Astrocyte of the cerebellum (primary cell): ENCODE data around the gene CASP8AP2.
"Not testable (repeated sequence)": the region's sequence is repeated elsewhere in the genome, so short reads cannot be mapped to it uniquely, and the experiment has no call there.

Experiments
- DNase-seq: peaks from one replicate; pipeline ENCODE4 v3.0.0-alpha.2; 2011; ENCODE audit warnings: low read depth
- H3K4me3 ChIP-seq: 2 replicates; pipeline ENCODE4 v1.5.1; 2011; ENCODE audit warnings: mild to moderate bottlenecking, low read depth, low read length, moderate library complexity
- CTCF ChIP-seq: IDR thresholded peaks from 2 replicates; pipeline ENCODE4 v1.5.1; 2012; ENCODE audit warnings: low read length, low read depth, moderate library complexity, mild to moderate bottlenecking; ENCODE audit errors: missing control alignments
- in situ Hi-C: cut with HindIII; loops from 2 replicates; pipeline ENCODE4 v1.10.0; 2017; ENCODE audit warnings: low sequenced_read_pairs

The CASP8AP2 gene

GRCh38 chr6:89799756-89800155 is 29.9 kb upstream of the CASP8AP2 start:
- TF ChIP-seq CTCF: no peak
- DNase-seq: no peak
- in situ Hi-C loops: no loop called here
- no peak overlapping the region for H3K4me3 ChIP-seq

GRCh38 chr6:89803271-89803670 is 26.4 kb upstream of the CASP8AP2 start:
- in situ Hi-C loops: no loop called here
- no peak overlapping the region for H3K4me3 ChIP-seq
- DNase-seq: no peak
- no peak for TF ChIP-seq CTCF

DNA sequence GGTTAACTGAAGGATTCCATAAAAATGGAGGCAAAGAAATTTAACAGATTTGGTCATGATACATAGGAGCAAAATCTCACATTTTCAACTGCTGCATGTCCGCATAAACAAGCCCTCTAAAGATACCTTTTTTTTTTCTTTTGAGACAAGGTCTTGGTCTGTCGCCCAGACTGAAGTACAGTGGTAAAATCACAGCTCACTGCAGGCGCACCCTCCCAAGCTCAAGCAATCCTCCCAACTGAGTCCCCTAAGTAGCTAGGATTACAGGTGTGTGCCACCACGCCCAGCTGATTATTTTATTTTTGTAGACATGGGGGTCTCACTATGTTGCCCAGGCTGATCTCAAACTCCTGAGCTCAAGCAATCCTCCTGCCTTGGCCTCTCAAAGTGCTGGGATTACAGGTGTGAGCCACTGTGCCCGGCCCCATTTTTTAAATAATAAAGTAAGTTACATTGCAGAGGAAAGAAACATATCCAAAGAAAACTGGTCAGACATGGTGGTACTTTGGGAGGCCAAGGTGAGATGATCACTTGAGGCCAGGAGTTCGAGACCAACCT is 23.8 kb upstream of the CASP8AP2 start:
- TF ChIP-seq CTCF: no peak
- H3K4me3 ChIP-seq: no peak overlapping the region
- no peak for DNase-seq
- in situ Hi-C loops: no loop called here

DNA sequence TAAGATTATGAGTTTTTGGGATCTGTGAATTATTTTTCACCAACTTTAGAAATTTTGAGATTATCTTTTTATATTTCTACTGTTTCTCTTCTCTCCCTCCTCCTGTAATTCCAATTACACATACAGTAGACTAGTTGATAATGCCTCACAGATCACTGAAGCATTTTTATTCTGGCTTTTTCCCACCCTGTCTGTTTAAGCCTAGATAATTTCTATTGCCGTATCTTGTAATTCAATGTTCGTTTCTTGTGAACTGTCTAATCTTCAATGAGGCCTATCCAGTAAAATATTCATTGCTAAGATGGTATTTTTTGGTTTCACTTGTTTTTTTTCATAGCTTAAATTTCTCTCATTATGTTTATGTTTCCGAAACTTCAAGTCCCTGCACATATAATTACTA is 22.1 kb upstream of the CASP8AP2 start:
- in situ Hi-C loops: no loop called here
- H3K4me3 ChIP-seq: no peak overlapping the region
- TF ChIP-seq CTCF: no peak
- no peak for DNase-seq

DNA sequence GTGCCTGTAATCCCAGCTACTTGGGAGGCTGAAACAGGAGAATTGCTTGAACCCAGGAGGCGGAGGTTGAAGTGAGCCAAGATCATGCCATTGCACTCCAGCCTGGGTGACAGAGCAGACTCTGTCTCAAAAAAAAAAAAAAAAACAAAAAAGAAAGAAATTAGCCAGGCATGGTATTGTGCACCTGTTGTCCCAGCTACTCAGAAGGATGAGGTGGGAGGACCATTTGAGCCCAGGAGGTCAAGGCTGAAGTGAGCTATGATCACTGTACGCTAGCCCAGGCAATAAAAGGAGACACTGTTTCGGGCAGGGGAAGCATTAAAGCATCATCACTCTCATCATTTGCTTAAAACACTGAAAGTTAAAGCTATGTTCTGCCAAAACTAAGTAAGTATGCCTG is 16.3 kb upstream of the CASP8AP2 start:
- H3K4me3 ChIP-seq, DNase-seq, in situ Hi-C loops: not testable (repeated sequence)

DNA sequence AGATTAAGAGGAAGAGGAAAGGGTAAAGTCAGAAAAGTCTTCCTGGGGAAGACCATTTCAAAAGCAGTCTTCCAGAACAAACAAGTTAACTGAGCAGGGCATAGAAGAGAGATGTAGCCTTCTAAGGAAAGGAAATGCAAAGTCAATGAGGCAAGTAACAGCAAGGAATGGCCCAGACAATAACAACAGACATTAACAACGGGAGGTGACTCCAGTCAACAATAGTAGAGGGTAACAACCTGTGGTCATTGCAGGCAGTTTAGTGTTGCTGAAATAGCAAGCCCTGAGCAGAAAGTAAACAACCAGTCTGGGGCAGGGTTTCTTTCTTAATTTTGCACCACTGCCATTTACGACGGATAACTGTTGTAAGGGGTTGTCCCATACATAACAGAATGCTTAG is 12.2 kb upstream of the CASP8AP2 start:
- TF ChIP-seq CTCF: no peak
- no peak overlapping the region for H3K4me3 ChIP-seq
- no peak for DNase-seq
- in situ Hi-C loops: no loop called here

DNA sequence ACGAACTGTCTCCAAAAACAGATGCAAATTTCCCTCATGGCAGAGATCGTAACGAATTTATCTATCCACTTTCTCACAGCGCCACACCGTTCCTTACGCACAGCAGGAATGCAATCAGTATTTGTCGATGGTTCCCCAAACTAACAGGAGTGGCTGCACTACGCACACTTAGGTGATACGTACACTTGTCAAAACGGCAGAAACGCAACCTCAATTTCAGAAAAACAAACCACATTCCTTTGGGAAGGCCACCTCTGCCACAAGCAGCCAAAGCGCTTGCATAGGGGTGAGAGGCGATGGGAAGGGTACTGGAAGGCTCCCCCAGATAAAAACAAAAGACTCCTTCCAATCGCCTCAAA is 10.7 kb upstream of the CASP8AP2 start:
- no peak for TF ChIP-seq CTCF
- no peak for DNase-seq
- in situ Hi-C loops: no loop called here
- H3K4me3 ChIP-seq: peak overlapping the region; percentile 96
